HG03066 (cell line): ENCODE measurements around the gene KIAA1671.

Experiments used
- ATAC-seq: cut with Tn5 transposase; IDR thresholded peaks from one replicate; pipeline ENCODE4 v1.9.1; 2021; ENCODE audit warnings: low read depth; ENCODE audit not compliant: unreplicated experiment

KIAA1671 gene

DNA sequence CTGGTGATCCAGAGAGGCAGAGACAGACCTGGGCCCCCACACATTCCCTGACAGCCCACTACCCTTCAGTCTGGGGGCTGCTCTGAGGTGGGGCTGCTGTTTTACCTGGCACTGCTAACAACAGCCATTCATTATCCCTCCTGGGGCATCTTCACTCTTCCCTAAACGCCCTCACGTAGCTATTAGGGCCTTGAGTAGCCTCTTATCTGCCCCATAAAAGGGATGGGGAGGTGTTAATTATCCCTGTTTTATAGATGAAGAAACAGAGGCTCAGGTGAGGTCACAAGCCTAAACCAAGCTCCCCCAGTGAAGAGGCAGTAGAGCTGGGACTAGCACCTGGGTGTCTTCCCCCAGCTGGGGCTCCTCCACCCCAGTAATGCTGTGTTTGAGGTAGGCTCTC is 79.5 kb downstream of the KIAA1671 start:
- no peak for ATAC-seq

DNA sequence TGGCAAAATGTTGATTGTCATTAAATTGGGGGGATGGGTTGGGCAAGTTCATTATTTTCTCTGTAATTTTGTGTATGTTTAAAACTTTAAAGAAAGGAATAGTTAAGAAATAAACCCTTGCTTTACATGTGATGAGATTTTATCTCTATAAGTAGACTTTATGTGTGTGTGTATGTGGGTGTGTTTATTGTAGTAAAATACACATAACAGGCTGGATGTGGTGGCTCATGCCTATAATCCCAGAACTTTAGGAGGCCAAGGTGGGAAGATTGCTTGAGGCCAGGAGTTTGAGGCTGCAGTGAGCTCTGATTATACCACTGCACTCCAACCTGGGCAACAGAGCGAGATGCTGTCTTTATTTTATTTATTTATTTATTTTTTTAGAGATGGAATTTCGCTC is 83.2 kb downstream of the KIAA1671 start:
- no peak for ATAC-seq

DNA sequence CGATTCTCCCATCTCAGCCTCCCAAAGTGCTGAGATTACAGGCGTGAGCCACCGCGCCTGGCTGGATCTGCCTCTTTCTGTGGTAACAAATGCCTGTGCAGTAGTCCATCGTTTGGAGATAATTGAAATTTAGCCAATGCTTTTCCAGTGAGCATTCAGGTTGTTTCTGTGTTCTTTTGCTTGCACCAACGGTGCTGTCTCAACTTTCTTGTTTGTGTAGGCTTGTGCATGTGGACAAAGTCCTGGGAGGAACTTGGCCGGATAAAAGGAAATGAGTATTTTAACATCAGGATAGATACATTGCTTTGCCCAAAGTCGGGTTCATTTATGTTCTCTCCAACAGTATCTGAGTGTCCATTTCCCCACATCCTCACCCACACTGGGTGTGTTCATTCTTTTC is 85.7 kb downstream of the KIAA1671 start:
- ATAC-seq: no peak

DNA sequence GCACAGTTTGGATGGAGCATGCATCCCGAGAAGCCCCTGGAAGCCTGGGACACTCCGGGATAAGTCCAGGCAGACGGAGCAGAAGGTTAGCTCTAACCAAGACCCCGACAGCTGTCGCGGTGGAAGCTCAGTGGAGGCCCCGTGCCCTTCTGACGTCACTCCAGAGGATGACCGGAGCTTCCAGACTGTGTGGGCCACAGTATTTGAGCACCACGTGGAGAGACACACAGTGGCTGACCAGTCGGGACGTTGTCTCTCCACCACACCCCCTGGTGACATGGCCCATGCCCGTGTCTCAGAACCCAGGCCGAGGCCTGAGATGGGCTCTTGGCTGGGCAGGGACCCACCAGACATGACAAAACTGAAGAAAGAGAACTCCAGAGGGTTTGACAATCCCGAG is 86.3 kb downstream of the KIAA1671 start:
- no peak for ATAC-seq

DNA sequence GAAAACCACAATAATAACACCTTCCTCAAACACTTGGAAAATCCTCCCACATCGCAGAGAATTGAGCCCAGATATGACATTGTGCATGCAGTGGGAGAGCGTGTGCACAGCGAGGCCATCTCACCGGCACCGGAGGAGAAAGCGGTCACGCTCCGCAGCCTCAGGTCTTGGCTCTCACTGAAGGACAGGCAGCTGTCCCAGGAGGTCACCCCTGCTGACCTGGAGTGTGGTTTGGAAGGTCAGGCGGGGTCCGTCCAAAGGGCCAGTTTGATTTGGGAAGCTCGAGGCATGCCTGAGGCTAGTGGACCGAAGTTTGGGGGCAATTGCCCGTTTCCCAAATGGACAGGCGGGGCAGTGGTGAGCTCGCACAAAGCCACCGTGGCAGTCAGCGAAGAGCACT is 86.7 kb downstream of the KIAA1671 start:
- ATAC-seq: no peak

DNA sequence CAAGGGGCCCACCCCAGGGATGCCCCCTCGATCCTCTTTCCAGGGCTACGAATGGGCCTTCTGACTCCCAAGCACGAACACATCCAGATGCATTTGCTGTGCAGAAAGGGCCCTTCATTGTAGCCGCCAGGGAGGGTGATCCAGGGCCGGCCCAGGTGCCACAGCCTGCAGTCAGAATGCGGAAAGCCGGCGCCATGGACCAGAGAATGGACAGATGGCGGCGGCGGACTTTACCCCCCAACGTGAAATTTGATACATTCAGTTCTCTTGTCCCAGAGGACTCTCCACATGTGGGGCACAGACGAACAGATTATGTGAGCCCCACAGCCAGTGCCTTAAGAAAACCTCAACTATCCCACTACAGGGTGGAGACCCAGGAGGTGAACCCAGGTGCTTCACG is 87.2 kb downstream of the KIAA1671 start:
- ATAC-seq: no peak

DNA sequence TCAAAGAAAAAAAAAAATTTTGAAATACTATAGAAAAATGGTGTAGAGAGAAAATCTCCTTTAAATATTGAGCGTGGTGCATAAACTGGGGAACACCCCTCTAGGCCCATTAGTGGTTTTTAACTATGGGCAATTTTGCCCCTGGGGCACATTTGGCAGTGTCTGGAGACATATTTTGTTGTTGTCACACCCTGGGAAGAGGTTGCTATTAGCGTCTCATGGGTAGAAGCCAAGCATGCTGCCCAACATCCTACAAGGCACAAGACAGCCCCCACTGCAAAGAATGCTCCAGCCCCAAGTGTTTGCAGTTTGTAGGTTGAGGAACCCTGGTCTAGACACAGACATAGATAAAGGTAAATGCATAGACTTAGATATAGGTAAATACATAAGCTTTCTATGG is 92.6 kb downstream of the KIAA1671 start:
- ATAC-seq: no peak

DNA sequence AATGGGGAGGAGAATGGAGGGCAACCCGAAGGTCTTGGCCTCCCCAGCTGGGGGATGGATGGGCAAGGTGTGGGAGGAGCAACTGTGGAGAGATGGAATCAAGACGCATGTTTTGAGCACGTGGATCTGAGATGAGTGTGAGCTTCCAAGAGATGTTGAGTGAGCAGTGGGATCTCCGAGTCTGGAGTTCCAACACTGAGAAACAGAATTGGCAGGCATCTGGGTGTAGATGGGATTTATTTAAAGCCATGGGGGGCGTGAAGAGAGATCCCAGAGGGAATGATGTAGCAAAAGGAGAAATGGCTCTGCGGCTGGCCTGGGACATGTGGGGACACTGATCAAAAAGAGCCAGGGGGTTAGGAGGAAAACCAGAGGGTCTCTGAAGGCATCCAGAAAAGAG is 95.6 kb downstream of the KIAA1671 start:
- ATAC-seq: no peak

DNA sequence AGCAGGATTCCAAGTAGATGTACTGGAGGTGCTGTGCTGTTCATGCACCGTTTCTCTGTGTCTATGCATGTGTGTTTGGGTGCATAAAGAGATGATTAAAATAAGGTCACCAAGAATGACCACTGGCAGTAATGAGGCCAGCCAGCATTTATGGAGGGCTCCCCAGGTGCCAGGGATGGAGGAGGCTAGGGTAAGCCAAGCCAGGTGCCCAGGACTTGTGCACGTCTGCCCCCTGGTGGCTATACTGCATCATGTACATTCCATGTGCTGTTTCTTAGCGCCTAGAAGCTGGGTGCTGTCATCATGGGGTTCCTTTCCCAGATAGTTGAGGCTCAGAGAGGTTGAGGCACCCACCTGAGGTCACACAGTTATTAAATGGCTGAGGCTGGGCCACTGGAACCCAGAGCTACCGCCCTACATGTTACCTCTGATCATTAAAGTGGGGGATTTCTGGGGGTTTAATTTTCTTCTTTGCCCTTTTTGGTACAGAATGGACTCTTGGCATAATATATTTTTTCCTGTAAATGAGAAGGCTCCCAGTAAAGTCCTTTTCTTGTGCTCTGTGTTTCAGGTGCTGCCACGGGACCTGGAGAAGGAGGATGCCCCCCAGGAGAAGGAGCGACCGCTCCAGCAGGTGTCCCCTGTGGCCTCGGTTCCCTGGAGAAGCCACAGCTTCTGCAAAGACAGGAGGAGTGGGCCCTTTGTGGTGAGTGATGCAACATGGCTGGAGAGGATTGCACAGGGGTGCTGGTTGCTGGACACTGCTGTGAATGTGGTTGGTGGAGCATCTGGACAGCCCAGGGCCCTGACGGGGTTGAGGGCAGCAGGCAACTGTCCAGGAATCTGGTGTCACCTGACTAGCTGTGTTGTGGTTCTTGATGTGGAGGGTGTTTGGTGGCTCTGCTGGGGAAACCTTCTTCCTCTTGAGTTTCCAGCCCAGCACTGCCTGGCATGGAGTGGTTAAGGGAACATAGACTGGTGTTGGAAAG is 96.4 kb downstream of the KIAA1671 start:
- no peak for ATAC-seq

DNA sequence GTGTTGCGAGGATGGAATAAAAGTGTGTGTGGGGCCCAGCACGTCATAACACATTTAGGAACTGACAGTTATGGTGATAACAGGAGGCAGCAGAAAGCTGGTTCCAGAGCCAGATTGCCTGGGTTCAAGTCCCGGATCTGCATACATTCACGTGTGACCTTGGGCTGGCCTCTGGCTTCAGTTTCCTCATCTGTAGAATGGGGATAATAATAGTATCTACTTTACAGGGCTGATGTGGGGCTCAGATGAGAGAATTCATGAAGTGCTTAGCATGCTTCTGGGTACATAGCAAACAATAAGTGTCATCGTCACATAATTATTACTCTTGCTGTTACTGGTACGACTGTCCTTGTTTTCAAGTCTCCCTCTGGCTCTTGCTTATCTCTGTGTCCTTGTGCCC is 97.3 kb downstream of the KIAA1671 start:
- ATAC-seq: no peak

DNA sequence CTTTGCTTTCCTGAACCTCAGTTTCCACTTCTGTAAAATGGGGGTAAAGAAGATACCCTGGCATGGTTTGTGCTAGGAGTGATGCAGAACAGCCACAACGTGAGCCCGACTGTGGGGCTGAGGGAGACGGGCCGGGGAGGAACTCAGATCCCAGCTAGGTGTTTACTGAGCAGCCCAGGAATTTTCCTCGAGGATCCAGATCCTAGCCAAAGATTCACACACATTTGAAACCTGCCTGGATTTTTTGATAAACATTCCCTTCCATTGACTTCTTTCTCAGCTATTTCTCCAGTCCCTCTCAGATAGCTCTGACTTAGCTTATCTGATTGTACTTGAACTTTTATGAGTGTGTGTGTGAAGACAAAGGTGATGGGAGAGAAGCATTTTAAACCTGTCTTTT is 98.0 kb downstream of the KIAA1671 start:
- ATAC-seq: no peak

DNA sequence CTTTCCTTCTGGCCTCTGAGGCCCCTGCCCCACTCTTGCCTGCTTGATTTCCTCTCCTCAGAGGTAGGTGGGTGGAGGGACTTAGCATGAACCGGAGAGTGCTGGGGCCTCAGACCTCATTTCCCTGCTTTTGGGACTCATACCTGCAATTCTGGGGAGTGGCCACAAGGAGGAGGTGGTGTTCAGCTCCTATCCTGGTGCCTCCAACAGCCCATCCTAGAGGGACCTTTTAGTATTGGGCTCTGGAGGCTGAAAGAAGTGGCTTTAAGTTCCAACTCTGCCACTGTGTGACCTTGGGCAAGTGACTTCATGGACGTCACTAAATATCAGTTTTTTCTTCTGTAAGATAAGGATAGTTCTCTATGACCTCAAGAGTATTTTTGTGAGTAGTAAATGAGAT is 98.6 kb downstream of the KIAA1671 start:
- no peak for ATAC-seq

DNA sequence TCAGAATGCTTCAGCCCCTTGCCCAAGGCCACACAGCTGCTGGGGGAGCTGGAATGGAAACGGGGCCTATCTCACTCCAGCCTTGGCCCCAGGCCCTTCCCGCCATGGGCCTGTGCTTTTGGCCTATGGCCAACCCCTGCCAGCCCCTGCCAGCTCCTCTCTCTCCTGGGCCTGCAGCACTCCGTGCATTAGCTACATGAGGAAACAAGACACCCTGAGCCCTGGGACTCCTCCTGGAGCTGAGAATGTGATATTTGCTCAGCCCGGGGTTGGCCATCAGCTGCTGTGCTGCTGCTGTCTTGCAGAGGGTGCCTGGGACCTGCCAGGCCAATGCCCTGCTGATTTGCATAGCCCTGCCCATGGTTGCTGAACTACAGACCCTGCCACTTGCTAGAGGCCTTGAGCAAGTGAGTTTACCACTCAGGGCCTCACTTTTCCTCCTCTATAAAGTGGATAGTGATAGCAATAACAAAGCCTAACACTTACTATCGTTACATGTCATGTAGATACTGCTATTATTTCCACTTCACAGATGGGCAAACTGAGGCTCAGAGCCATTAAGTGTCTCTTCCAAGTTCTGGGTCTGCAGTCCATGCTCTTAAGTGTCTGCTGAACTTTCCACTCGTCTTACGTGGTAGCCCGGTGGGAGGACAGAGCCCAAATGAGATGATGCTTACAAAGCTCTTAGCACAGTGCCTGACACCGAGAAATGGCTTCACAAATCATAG is 99.6 kb downstream of the KIAA1671 start:
- no peak for ATAC-seq

DNA sequence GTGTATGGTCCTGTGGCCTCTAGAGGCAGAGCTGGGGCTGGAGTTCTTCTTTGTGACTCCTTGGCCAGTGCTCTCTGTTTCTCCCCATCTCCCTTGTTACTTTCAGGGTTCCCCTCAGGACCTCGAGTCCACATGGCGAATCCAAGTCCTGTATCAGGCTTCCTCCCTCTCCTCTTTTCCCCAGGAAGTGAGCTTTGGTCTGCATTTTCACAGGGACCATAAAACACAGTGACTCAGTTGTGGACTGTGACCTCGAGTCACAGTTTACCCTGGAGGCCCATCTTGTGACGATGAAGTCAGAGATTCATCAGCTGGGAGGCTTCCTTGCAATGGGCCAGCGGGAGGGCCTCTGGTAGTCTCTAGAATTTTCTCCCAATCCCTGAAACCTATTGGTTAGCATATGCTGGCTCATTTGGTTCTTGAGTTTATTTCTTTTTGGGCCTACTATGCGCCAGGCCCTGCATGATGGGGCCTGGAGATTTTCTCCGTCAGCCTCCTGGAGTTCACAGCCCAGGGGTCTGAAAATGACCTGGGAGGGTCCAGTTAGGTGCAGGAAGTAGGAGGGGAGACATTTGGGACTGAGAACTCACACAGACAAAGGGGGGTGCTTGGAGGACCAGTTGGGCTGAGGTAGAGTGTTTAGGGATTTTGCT is 100.8 kb downstream of the KIAA1671 start:
- no peak for ATAC-seq

DNA sequence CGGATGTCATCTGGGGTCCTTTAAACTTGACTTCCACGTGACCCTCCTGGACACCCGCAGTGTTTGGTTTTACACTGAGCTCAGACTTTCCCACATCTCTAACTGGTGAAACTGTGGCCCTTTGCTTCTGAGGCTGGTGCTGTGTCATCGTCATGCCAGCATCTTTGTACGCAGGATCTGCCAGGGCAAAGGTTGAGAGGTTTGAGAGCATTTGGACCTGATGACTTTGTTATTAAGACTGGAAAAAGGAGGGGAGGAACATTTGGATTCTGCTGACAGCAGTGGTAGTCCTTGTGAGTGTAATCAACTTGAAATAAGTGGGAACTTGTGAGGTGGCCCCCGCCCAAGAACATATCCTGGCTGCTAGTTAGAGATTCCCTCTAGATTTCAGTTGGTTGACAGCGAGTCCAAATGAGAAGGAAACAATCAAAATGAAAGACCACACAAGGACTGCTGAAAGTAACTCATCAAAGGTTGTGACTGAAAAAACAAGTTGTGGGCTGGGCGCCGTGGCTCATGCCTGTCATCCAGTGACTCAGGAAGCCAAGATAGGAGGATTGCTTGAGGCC is 102.5 kb downstream of the KIAA1671 start:
- no peak for ATAC-seq

DNA sequence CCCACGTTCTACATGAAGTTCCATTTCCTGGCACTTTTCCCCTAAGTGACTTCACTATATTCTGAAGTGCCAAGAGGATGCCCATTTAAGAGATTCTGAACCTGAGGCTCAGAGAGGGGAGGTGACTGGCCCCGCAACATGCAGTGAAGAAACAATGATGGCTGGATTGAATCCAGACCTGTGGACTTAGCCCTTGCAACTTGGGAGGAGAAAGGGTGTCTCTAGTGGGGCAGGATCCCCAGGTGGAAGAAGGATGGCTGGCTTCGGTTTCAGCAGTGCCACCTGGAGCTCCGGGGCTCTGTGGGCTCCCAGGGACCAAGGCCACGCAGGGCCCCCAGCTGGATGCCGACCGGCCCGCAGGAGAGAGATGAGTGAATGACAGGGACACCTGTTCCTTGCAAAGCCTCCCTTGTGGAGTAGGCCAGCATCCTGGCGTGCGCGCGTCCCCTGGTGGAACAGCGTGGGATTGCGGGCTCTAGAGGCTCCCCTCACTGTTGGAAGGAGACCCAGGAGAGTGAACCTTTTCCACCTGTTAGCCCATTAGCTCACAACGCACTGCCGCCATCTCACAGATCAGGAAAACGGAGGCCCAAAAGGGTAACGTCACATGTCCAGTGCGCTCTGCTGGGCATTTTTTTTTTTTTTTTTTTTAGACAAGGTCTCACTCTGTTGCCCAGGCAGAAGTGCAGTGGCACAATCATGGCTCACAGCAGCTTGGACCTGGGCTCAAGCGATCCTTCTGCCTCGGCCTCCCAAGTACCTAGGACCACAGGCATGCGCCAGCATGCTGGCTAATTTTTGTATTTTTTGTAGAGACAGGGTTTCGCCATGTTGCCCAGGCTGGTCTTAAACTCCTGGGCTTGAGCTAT is 104.7 kb downstream of the KIAA1671 start:
- no peak for ATAC-seq

DNA sequence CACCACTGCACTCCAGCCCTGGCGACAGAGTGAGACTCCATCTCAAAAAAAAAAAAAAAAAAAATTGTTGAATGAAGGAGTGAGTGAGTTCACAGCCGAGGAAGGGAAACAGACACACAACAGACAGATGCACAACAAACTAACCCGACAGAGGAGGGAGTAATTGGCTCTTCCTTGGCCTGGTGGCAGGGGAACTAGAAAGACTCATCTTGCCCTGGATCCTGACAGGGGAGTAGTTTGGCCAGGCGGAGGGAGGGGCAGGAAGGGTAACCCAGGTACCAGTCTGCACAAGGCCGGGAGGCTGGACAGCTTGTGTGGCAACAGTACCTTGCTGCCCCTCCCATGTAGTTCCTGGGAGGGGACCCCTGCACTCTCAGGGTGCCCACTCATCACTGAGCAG is 106.9 kb downstream of the KIAA1671 start:
- ATAC-seq: no peak

DNA sequence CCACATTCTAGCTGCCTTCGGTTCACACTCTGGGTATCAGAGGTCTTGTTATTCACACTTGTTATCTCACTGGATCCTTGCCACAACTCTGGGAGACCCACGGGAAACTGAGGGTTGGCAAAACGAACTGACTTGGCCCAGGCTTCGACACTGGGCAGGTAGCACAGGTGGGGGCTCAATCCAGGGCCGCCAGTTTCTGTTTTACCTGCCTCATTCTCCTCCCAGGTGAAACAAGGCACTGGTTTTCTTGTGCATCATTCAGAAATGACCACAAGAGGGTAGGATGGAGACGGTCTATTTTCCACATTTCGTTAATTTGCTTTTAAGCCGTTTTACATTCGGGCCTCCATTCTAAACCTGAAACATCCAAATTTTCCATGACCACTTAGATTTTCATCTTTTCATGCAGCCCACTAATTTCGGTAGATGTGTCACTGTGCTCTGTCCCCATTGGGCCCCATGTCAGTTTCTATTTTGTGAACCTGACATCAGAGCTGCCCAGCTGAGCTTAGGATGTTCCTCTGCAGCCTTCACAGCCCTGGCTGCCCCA is 108.1 kb downstream of the KIAA1671 start:
- no peak for ATAC-seq

DNA sequence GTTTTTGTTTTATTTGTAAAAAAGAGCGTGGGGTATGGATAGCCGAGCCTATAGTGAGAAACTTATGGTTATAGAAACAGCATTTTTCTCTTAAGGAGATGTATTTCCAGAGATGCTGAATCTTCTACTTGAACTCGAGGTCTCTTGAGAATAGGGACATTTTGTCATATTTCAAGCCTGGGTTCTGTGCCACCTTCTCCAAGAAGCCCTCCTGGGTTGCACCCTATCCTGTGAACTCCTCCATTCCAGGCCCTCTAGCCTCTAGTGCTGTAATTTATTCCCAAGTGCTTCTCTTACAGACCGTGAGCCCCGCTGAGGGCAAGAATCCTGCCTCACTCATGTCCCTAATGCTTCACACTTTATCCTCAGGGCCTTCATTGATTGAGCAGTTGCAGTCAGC is 108.6 kb downstream of the KIAA1671 start:
- no peak for ATAC-seq
